Pancreas (tissue), 10 donors: ENCODE data around the gene GP1BA. TPM values are rescaled to one million over a fixed set of nuclear protein-coding genes. Genes with fewer than 3 reads are reported as not detected.

Experiments
- ATAC-seq, 4 donors: fragments of 200-7000 bp; cut with Tn5 transposase; one replicate each; pipeline versions ENCODE4 v1.8.0 to v1.9.1; 2020; ENCODE audit warnings: mild to moderate bottlenecking in 4 of 4, moderate library complexity in 4 of 4
- DNase-seq, 6 donors: peaks; one replicate each; pipeline ENCODE4 v3.0.0-alpha.2; 2020
- FAIRE-seq: peaks from 2 replicates; lab custom pipeline; 2012; peaks lifted over from hg19 to GRCh38; lab: Jason Lieb, UNC
- H3K27ac ChIP-seq, 4 donors: fragments of 200-600 bp; sonication (generic); 1 replicate in 3 of 4; 2 replicates in 1 of 4; pipeline versions ENCODE4 v1.5.0 to v1.8.0; 2020
- H3K27me3 ChIP-seq, 4 donors: fragments of 200-600 bp; one replicate each; pipeline ENCODE4 v1.8.0; 2021
- H3K36me3 ChIP-seq, 3 donors: fragments of 200-600 bp; sonication (generic) in 1 of 3; one replicate each; pipeline versions ENCODE4 v1.5.0 to v1.8.0; 2020 to 2021
- H3K4me1 ChIP-seq, 3 donors: fragments of 200-600 bp; one replicate each; pipeline ENCODE4 v1.8.0; 2021
- H3K4me3 ChIP-seq, 4 donors: fragments of 200-600 bp; sonication (generic) in 2 of 4; one replicate each; pipeline versions ENCODE4 v1.5.0 to v1.8.0; 2020 to 2021
- H3K9me3 ChIP-seq, 4 donors: fragments of 200-600 bp; one replicate each; pipeline ENCODE4 v1.8.0; 2021
- CTCF ChIP-seq, 4 donors: fragments of 200-600 bp; sonication (generic) in 3 of 4; IDR thresholded peaks; one replicate each; pipeline versions ENCODE4 v1.5.0 to v1.8.0; 2021; ENCODE audit warnings: antibody characterized with exemption in 4 of 4
- WGBS, 2 donors: extraction: QIAGEN DNeasy Blood & Tissue Kit; methylation state at CpG; one replicate each; pipeline ENCODE4 v1.1.7; 2013; 5-methylcytosine and 5-hydroxymethylcytosine counted together
- intact Hi-C, 3 donors: fragments of 100-400 bp; cut with DNase I; formaldehyde crosslinking; loops; one replicate each; pipeline versions ENCODE4 v1.11.1 to v1.14.2; 2022
- polyA plus RNA-seq, 2 donors: library from polyadenylated mRNA; stranded (reverse); fragments of 200-250 nt; gene quantifications; one replicate each; pipeline ENCODE4 v1.2.3, GENCODE V29; 2013
- total RNA-seq, 6 donors: library from RNA; stranded (reverse); fragmentation: NEBNext Ultra II Directional in 4 of 6; extraction: Animal tissue kit (Norgen Biotek cat#: 25700) in 4 of 6; gene quantifications; one replicate each; pipeline versions ENCODE4 v1.2.1 to v1.2.4, GENCODE V29; 2021 to 2023
- donor health status: healthy with polysubstance abuse.
- donor health status: DM: no; HTN: no; CAD: no; lungs with moderate emphysema.
- donor health status: DM: no; HTN: no; CAD: no.
- donor health status: control.
- donor health status: control.
- donor health status: Bipolar disorder and iron deficiency.
- donor health status: DM: yes; HTN: yes; CAD: no.
- donor health status: DM: no; HTN: no; CAD: no.
- donor health status: DM: no; HTN: no; CAD: no.
- donor health status: DM: yes; HTN: yes; CAD: no.

Gene GP1BA
- total and polyA plus RNA-seq, 8 donors = 0.06 to 0.37 (median 0.13) TPM; not detected in 4

DNA sequence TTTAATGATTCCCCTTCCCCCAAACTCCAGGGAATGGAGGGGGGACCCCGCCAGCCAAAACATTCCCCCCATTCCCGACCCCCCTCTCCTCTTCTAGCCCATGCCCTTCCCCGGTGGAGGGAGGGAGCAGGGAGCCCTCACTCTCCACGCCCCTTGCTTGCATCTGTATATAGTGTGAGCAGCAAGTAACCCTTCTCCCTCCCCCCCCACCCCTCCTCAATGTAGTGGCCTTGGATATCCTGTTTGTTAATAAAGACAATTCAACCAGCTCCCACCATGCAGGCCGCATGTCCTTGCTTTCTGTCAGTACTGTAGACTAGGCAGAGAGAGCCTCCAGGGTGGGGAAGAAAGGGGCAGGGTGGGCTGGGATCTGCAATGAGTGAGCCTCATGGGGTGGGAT, 34.3 kb upstream of the GP1BA start:
- intact Hi-C loops = loop anchor here (10.0 kb wide), 3 partner anchors 103 to 183 kb away; partner anchors contain the start of genes ARRB2 (in 1 of the 3), CXCL16 (in 1 of the 3), MED11 (in 1 of the 3) and PSMB6 (in 1 of the 3)
- DNase-seq = no peak
- Histone ChIP-seq H3K27ac (no peak overlapping the region), H3K4me1 (peaks cover 0 to 4% (median 3%) of the 10 kb centered on the region in 3 donors), H3K9me3 (no peaks in the 10 kb centered on the region), H3K4me3 (no peak overlapping the region), H3K27me3 (no peaks in the 10 kb centered on the region), H3K36me3 (peaks cover 0 to 17% (median 8%) of the 10 kb centered on the region in 3 donors)
- WGBS, 2 donors = 84 to 91% methylated on average over 5 of the region's 5 CpGs
- FAIRE-seq = no peak
- no peak for ATAC-seq
- TF ChIP-seq CTCF (IDR thresholded peaks at IDR 0.05) = no peak

GRCh38 chr17:4898351-4898750, 33.7 kb upstream of the GP1BA start:
- no peak overlapping the region for H3K27ac ChIP-seq
- intact Hi-C loops = loop anchor here (10.0 kb wide), 3 partner anchors 104 to 184 kb away; partner anchors contain the start of genes ARRB2 (in 1 of the 3), CXCL16 (in 1 of the 3), MED11 (in 1 of the 3) and PSMB6 (in 1 of the 3)
- peak in 4 of 6 donors; percentile 40 to 81 (median 60) for DNase-seq

GRCh38 chr17:4898927-4899326, 33.1 kb upstream of the GP1BA start:
- peak in 3 of 4 donors; percentile 0 to 12 (median 5) for ATAC-seq
- H3K9me3 ChIP-seq = no peaks in the 10 kb centered on the region
- H3K27ac ChIP-seq = peak overlapping the region in 3 of 4 donors; percentile 0 to 28 (median 7)
- intact Hi-C loops = loop anchor here (10.0 kb wide), 3 partner anchors 104 to 184 kb away; partner anchors contain the start of genes ARRB2 (in 1 of the 3), CXCL16 (in 1 of the 3), MED11 (in 1 of the 3) and PSMB6 (in 1 of the 3)
- DNase-seq = peak in 1 of 6 donors; percentile 63
- peaks cover 0 to 9% (median 4%) of the 10 kb centered on the region in 3 donors for H3K4me1 ChIP-seq
- H3K36me3 ChIP-seq = peaks cover 0 to 11% (median 5%) of the 10 kb centered on the region in 3 donors
- peak overlapping the region; percentile 42 to 73 (median 66) for H3K4me3 ChIP-seq
- H3K27me3 ChIP-seq = no peaks in the 10 kb centered on the region
- TF ChIP-seq CTCF (IDR thresholded peaks at IDR 0.05) = no peak
- FAIRE-seq = no peak
- 8 to 9% methylated on average over 21 to 34 of the region's 34 CpGs for WGBS, 2 donors

More at GRCh38 chr17:4898351-4898750, 33.7 kb upstream of the GP1BA start:
- ATAC-seq (peak in 2 of 4 donors; percentile 19 to 29), FAIRE-seq (no peak)
- WGBS, 2 donors = 44 to 45% methylated on average over 8 of the region's 8 CpGs
- Histone ChIP-seq H3K4me1 (peaks cover 0 to 8% (median 4%) of the 10 kb centered on the region in 3 donors), H3K4me3 (peak overlapping the region in 3 of 4 donors; percentile 63 to 73 (median 70)), H3K27me3 (no peaks in the 10 kb centered on the region), H3K9me3 (no peaks in the 10 kb centered on the region), H3K36me3 (peaks cover 0 to 17% (median 8%) of the 10 kb centered on the region in 3 donors)
- TF ChIP-seq CTCF (IDR thresholded peaks at IDR 0.05) = no peak

- DNase-seq (peak; percentile 83 to 93 (median 90)), FAIRE-seq (no peak), ATAC-seq (peak; percentile 77 to 85 (median 83))
- 6 to 8% methylated on average over 57 to 60 of the region's 60 CpGs for WGBS, 2 donors
- Histone ChIP-seq H3K36me3 (peaks cover 0 to 4% (median 0%) of the 10 kb centered on the region in 3 donors), H3K4me1 (peaks cover 0 to 9% (median 4%) of the 10 kb centered on the region in 3 donors), H3K4me3 (peak within 1 kb of the TSS; percentile 42 to 73 (median 66)), H3K27ac (peak within 1 kb of the TSS in 3 of 4 donors; percentile 0 to 28 (median 7)), H3K27me3 (no peaks in the 10 kb centered on the region), H3K9me3 (no peaks in the 10 kb centered on the region)
- TF ChIP-seq CTCF (IDR thresholded peaks at IDR 0.05) = no peak
- intact Hi-C loops = loop anchor here (10.0 kb wide), 4 partner anchors 105 to 185 kb away; partner anchors contain the start of genes ARRB2 (in 1 of the 3), CXCL16 (in 1 of the 3), MED11 (in 1 of the 3) and PSMB6 (in 1 of the 3)
These were observed 32.5 kb upstream of the GP1BA start, which contains the start of gene C17orf107 for GRCh38 chr17:4899341-4900230. TSS of gene C17orf107 (plus strand) at chr17:4899536. CDS start at chr17:4899763, 227 bp downstream.
